HPDE6-E6E7 (cell line): ENCODE measurements around the gene COMMD3.
"Not testable (repeated sequence)": the region's sequence is repeated elsewhere in the genome, so short reads cannot be mapped to it uniquely, and the experiment has no call there.

Source experiments
- DNase-seq: peaks from one replicate; pipeline ENCODE4 v3.0.0; 2011; ENCODE audit warnings: missing footprints; ENCODE audit errors: extremely low spot score

COMMD3 gene

DNA sequence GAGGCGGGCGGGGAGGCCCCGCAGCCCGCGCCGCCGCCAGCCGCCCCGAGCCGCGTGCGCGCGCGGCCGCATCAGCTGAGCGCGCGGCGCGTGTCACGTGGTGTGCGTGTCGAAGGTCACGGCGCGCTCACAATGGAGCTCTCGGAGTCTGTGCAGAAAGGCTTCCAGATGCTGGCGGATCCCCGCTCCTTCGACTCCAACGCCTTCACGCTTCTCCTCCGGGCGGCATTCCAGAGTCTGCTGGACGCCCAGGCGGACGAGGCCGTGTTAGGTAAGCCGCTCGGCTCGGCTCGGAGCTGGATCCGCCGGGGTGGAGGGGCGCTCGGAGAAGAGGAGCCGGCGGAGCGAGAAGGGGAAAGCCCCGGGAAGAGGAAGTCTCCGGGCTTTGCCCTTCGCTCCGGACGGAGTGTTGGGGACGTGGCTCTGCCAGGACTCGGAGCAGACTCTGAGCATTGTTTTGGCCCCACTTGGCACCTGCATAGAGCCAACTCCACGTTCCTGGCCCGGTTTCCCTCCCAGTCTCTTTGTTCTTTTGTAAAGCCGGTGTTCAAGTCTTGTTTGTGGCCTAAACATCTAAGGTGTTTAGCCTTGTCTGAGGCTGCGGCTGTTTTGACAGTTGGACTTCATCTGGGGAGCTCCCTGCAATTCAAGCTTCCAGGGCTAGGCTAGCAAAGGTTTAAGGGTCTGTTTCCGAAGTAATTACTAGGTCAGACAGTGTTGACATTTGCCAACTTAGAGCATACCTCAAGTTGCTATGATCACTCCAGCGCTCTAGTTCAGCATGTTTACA lies at the start of gene COMMD3:
COMMD3 (plus strand) TSS at position 103 of the 790 bp plus-strand sequence; CDS start at position 133, 30 bp downstream.
- no peak for DNase-seq

DNA sequence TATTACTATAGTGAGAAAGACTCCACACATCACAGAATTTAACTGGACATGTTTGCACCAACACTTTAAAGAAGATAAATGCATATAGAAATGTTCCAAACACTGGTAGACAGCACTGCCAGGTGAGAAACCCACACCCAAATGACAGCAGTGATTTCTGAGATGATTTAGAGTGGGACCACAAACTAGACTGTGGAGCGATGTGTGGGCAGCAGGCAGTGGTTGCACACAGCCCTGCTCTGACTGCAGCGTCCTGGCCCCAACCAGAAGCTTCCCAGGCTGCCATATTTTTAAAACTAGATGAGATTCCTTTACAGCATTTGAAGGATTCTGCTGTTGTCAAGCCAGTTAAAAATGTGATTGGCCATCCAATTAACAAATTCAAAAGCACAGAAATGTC lies 47.7 kb upstream of the COMMD3 start:
- DNase-seq, result no peak

DNA sequence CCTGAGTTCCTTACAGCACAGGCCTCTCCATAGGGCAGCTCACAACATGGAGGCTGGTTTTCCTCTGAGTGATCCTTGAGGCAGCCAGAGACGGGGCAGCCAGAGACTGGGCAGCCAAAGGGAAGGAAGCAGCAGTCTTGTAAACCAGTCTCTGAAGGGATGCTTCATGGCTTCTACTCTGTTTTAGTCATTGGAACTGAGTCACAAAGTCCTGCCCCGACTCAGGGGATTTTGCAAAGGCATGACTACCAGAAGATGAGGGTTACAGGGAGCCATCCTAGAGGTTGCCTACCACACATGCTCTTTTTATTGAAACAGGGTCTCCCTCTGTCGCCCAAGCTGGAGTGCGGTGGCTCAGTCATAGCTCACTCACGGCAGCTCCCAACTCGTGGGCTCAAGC lies 44.4 kb upstream of the COMMD3 start:
- DNase-seq, result no peak

DNA sequence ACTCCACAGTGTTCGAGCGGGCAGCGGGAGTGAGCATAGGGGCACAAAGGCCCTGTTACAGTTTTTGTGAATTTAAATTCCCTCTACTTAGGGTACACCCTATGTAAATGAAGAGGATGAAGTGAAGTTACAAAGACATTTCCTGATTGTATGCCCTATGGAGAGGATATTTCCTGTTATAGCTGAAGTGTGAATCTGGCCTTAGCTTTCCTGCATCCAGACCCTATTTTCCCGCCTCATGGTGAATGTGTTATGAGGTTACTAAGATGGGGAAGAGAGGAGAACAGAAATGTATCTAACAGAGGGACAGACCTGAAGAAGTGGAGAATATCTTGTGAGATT lies 37.8 kb upstream of the COMMD3 start:
- no peak for DNase-seq

DNA sequence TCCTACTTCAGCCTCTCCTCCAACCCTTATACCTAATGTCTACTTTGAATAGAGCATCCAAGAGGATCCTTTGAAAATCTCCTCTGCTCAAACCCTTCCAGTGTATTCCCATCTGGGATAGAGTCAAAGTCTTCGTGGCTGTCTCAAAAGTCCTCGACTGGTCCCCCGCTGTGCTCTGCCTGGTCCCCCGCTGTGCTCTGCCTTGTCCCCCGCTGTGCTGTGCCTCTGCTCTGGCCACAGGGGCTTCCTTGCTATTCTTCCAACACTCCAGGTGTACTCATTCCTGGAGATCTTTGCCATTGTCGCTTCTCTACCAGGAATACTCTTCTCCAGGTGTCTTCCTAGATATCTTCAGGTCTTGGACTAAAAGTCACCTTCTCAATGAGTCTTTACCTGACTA lies 36.1 kb upstream of the COMMD3 start:
- no peak for DNase-seq

DNA sequence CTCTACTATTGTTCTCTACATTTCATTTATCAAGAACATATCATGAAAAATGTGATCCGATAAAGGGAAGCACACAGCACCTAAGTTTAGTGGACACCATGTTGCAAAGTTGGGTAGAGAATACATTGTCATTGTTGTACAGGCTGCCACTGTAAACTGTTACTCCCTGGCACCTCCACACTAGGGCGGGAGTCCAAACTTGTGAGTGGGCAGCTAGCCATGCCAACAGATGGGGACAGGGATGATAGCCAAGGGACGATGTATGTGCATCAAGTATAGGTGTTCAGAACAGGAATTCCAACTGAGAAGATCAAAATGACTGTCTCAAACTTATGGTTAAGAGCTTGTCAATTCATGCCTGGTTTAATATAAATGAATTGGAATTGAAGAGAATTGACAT lies 31.1 kb upstream of the COMMD3 start:
- DNase-seq, result no peak

DNA sequence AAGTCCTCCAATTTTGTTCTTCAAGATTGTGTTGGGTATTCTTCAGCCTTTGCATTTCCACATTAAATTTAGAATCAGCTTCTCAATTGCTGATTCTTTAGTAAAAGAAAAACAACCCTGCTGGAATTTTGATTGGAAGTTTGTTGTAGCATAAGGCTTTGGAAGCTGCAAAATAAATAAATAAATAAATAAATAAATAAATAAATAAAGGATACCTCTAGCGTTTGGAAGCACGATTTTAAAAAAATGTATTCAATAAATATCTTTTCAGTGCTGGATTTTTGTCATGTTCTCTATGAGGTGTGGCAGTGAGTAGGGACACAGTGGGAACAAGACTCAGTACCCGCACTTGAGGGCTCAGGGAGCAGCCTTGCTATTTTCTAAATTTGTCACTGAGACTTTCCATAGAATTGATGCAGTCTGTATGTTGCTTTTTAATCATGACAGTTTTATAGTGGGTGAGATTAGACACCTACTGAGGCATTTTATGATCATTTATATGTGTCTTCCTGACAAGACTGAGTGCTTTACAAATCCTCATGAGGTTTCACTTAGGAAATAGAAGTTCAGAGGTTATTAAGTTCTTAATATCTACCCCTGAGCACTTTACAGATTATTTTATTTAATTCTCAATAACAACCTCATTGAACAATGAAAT lies 22.3 kb upstream of the COMMD3 start:
- DNase-seq, result no peak

DNA sequence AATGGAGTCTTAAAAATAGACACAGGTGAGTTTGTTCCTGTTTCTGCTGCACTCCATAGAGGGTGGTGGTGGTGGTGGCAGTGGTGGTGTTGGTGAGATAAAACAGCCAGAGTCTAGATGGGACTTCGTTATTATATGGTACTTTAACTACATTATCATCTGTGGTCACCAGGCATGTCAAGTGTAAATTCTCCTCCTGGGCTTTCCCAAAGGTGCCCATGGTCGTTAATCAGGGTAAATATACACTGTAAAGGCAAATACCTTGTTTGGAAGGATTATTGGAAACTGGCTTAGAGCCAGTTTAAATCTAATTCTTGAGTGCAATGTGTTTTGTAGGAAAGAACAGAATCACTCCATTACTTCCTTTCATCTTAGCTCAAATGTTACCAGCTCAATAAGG lies 21.5 kb upstream of the COMMD3 start:
- no peak for DNase-seq

DNA sequence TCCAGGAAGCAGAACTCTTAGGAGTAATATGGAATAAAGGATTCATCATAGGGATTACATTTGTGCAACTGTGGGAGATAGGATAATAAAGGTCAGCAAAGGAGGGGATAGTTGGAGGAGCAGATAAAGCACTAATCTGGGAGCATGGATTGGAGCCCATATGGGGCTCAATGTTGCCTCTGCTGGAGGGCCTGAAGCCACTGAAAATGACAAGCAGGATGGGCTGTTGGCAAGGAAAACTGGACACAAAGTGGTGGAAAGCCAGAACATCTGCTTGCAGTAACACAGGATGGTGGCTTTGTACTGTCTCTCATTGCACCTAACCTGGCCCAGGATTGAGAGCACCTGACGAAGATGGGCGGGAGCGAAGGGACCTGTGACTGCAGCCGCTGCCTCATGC lies 15.0 kb upstream of the COMMD3 start:
- DNase-seq, result no peak

DNA sequence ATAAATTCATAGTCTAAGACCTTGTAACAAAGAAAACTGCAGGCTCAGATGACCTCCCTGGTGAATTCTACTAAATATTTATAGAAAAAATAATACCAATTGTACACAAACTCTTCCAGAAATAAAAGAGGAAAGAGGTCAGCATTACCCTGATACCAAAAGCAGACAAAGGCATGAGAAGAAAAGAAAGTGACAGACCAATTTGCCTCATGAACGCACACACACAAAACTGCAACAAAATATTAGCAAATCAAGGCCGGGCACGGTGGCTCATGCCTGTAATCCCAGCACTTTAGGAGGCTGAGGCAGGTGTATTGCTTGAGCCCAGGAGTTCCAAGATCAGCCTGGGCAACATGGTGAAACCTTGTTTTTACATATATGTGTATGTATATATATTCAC lies 12.7 kb upstream of the COMMD3 start:
- no peak for DNase-seq

DNA sequence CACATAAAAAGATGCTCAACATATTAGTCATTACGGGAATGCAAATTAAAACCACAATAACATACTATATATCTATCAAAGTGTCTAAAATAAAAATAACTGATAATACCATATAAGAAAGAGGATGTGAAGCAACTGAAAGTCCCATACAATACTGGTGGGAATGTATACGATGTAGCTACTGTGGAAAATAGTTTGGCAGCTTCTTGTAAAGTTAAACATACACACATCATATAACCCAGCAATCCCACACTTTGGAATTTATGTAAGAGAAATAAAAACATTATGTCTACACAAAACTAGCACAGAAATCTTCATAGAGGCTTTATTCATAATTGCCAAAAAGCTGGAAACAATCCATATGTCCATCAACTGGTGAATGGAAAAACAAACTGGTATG lies 10.5 kb upstream of the COMMD3 start:
- DNase-seq, result no peak

DNA sequence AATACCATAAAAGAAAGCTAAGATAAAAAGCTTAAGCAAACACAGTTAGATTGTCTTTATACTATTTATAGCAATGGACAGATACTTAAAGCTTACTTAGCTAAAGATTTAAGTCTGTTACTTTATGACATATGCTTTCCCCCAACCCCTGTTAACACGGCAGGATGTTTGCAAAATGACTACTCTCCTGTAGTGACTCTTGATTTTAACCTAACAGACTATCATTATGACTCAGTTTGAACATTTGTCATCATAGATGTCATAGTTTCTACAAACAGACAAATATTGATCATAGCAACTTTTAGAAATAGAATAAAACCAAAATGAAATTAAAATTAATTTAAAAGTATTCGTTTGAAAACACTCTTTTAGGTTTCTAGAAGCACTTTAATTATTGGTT lies 7.8 kb upstream of the COMMD3 start:
- no peak for DNase-seq

DNA sequence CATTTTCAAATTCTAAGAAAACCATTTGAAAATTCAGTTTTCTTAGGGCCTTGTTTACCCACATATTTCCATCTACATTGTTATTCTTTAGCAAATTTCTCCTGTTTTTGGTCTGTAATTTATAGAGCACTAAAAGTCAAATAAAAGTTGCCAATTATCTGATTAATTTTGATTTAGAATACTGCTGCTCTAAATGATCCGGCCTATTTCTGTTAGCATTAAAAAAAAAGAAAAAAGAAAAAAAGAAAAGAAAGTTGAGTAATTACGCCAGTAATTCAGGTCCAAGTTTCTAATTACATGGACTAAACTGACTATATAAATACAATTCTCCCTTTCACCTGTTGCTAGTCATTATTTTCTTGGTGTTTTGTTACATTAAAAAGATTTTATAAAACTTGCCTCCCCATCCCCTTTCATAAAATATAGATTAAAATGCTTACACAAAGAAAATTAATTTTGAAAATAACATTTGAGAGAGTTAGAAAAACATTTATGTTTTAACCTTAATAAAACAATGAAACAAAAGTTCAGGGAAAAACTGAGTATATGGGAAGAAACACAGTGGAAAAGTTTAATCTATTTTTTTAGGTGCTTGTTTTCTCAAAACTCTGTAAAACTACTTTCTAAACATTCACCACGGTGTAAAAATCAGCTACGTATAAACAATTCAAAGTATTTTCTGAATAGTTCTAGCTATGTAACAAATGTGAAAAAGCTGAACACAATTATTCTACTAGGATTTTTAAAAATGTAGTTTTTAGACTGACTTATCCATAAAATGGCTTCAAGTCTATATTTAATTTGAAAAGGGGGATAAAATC lies 6.8 kb upstream of the COMMD3 start:
- no peak for DNase-seq

DNA sequence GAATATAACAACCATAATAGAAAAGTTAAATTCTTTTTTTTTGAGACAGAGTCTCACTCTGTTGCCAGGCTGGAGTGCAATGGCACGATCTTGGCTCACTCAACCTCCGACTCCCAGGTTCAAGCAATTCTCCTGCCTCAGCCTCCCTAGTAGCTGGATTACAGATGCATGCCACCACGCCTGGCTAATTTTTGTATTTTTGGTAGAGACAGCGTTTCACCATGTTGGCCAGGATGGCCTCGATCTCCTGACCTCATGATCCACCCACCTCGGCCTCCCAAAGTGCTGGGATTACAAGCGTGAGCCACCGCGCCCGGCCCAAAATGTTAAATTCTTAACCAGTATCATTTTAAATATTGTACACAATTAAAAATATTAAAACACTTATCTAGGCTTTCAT lies 6.2 kb upstream of the COMMD3 start:
- not testable (repeated sequence) for DNase-seq

DNA sequence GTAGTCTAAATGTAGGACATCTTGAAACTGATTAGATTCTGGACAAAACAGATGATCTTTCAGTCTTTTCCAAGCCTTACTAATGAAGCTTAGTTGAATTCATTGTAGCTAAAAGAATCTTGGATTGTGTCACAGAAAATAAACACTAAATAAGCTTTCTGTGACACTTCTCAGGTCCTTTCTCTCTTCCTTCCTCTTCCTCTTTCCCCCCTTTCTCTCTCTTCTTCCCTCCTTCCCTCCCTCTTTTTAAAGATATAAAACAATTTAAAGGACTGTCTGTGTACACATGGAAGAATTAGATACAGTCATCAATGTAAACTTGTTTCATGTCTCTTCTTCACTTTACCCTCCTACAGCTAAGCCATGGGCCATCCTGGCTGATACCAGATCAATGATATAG lies 5.3 kb upstream of the COMMD3 start:
- DNase-seq, result no peak

DNA sequence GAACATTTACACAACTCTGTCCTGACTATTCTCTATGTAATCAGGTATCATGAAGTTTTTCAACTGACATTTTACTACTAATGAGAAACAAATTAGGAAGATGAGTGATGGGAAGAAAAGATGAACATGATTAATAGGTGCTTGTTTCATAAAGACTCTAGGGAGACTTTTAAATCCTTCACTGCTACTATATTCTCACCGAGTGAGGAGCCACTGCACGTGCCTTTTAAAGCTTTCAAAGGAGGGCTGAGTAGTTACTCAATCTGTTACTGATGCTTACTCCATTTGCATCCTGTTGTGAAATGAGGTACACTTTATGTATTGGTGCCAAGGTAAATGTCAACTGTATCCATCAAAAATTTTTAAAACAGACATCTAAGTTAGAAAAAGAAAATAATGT lies 1.3 kb upstream of the COMMD3 start:
- no peak for DNase-seq

DNA sequence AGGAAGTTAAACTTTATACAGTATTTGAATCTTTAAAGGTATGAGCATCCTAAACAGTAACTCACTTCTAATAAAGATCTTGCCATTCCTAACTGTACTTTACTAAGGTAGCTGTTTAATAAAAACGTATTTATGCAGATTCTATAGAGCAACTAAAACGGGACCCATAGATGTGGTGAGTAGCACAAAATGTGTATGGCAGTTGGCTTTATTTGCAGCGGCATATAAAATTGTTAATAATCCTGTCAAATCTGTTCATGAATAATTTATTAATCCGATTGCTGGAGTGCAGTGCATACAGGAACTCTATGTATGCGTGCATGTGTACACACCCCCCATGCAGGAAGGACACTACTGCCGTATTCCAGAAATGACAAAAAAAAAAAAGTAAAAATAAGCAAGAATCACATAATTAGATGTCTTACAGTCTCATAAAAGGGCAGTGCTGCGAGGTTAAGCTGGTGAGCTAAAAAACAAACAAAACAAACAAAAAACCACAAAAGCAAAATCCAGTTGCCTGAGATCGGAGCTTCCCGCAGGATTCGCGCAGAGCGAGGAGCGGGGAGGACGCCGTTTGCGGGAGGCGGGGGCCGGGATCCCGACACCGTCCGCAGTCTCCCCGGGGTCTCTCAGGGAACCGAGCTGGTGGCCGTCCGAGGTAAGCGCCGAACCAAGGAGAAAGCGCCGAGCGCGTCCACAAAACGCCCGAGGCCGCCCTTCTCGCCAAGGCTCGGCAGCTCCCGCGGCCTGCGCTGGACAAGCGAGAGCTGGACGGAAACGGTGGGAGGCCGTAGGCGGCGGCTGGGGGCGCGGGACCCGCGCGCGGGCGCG lies 518 bp upstream of the COMMD3 start:
- DNase-seq, result no peak

DNA sequence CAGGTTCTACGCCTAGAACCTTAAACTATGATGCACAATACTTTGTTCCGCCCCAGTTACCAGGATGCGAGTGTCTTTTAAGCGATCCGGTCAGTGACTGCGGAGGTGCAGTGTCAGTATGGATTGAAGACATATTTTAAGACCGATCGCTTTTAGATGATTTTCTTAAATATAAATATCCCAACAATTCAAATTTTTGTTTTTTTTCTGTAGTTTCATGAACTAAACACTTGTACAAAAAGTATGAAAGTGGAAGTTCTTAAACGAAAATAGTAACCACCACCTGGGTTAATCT lies 835 bp downstream of the COMMD3 start:
- no peak for DNase-seq

DNA sequence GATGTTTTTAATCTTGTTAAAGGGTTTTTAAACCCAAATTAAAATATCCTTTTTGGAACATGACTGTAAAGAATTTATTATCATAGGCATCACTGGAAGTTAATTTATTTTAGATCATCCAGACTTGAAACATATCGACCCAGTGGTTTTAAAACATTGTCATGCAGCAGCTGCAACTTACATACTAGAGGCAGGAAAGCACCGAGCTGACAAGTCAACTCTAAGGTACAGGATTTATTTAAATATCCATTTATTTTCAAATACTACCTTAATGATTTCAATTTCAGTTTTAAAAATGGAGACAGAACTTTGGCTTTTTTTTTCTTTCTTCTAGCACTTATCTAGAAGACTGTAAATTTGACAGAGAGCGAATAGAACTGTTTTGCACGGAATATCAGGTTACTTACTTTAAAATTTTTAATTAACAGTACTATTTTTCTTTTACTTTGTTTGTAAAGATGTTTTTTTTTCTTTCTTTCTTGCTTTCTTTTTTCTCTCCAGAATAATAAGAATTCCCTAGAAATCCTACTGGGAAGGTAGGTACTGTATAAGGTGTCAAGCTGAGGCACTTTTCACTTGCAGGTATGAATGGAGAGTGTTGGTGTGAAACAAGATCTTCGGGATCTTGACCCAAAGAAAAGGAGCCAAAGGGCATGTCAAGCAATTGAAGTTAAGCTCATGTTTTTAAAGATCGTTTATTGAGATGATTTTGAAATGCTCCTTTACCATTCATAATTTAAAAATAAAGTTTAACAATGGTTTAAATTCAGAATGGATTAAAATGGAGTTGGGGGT lies 1.8 kb downstream of the COMMD3 start:
- DNase-seq, result no peak

DNA sequence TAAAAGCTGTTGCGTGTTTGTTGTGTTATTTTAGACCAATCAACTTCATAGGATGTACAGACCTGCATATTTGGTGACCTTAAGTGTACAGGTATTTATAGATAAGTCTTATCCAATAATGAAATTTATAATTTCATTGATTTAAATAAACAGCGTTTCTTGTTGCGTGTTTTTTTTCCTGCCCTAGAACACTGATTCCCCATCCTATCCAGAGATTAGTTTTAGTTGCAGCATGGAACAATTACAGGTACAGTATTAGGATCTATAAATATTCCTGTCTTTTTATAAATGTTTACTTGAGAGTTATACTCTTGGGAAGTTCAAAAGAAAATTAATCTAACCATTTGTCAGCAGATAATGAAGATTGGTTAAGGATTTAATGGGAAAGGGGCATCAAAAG lies 2.6 kb downstream of the COMMD3 start:
- DNase-seq, result no peak

DNA sequence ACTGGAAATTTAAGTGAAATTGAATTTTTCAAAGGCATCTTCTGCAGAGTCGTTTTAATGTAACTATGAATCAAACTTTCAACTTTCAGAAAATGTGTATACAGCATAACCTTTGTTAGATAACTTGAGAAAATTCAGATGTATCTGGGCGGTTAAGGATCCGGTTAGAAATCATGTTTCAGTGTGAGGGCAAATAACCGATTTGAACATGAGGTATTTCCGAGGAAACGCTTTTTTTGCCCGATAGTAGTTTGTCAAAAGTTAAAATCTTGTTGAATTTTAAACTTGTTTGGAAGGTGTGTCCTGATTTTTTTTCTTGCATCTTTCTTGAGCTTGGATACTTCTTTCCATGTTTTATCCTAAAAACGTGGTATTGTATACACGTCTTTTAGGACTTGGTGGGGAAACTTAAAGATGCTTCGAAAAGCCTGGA lies 3.4 kb downstream of the COMMD3 start:
- no peak for DNase-seq
